22Rv1 (cell line): ENCODE results near the gene DRAM2.

ENCODE experiments used
- ZFX ChIP-seq: fragments of 450-650 bp; IDR thresholded peaks from 2 replicates; pipeline ENCODE4 v1.6.1; 2017; ENCODE audit warnings: antibody characterized with exemption, borderline replicate concordance
- TF ChIP-seq, protein P1 (sequence below): fragments of 450-650 bp; IDR thresholded peaks from 2 replicates; pipeline ENCODE4 v1.5.1; 2017; ENCODE audit warnings: mild to moderate bottlenecking

DNA sequence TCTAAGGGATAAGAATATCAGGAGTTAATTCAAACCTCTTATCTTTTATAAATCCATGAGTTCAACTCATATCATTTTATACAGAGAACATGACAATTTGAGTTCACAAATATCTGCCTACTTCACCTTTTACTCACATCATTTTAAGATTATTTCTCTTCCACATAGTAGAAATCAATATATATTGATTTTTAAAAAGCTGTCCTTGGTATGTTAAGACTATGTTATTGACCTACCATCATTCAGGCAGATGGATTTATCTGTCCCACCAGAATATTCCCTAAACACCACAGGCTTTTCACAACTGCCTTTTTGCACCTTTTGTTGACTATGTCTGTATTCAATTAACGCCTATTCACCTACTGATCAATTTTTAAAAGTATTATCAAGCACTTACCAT lies 13.5 kb downstream of the DRAM2 start:
- TF ChIP-seq, protein P1, sequence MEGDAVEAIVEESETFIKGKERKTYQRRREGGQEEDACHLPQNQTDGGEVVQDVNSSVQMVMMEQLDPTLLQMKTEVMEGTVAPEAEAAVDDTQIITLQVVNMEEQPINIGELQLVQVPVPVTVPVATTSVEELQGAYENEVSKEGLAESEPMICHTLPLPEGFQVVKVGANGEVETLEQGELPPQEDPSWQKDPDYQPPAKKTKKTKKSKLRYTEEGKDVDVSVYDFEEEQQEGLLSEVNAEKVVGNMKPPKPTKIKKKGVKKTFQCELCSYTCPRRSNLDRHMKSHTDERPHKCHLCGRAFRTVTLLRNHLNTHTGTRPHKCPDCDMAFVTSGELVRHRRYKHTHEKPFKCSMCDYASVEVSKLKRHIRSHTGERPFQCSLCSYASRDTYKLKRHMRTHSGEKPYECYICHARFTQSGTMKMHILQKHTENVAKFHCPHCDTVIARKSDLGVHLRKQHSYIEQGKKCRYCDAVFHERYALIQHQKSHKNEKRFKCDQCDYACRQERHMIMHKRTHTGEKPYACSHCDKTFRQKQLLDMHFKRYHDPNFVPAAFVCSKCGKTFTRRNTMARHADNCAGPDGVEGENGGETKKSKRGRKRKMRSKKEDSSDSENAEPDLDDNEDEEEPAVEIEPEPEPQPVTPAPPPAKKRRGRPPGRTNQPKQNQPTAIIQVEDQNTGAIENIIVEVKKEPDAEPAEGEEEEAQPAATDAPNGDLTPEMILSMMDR: no peak
- TF ChIP-seq ZFX: no peak
